Urinary bladder (tissue), 4 donors: ENCODE measurements around the gene KCNMB1. TPM values are rescaled to one million over a fixed set of nuclear protein-coding genes. Genes with fewer than 3 reads are reported as not detected.
"Not testable (repeated sequence)": the region's sequence is repeated elsewhere in the genome, so short reads cannot be mapped to it uniquely, and the experiment has no call there.

ENCODE experiments used
- DNase-seq: peaks from one replicate; pipeline ENCODE4 v3.0.0-alpha.2; 2015; ENCODE audit errors: extremely low spot score
- H3K27ac ChIP-seq: one replicate; pipeline ENCODE4 v1.5.1; 2013; ENCODE audit warnings: low read depth, mild to moderate bottlenecking, moderate library complexity
- H3K36me3 ChIP-seq: one replicate; pipeline ENCODE4 v1.6.1; 2013; ENCODE audit warnings: mild to moderate bottlenecking, moderate library complexity; ENCODE audit not compliant: insufficient read depth
- H3K4me1 ChIP-seq: one replicate; pipeline ENCODE4 v1.6.1; 2013; ENCODE audit warnings: mild to moderate bottlenecking, moderate library complexity; ENCODE audit not compliant: insufficient read depth
- H3K4me3 ChIP-seq: one replicate; pipeline ENCODE4 v1.5.1; 2013; ENCODE audit warnings: low read depth, low read length
- WGBS: extraction: QIAGEN DNeasy Blood & Tissue Kit; methylation state at CpG from one replicate; pipeline ENCODE4 v1.1.7; 2013; 5-methylcytosine and 5-hydroxymethylcytosine counted together
- polyA plus RNA-seq: library from polyadenylated mRNA; stranded (reverse); fragments of 200-250 nt; gene quantifications from one replicate; pipeline ENCODE4 v1.2.3, GENCODE V29; 2013
- total RNA-seq: library from RNA; depleted of rRNA; stranded (reverse); fragments of >200 nt; gene quantifications from one replicate; pipeline ENCODE4 v1.2.3, GENCODE V29; 2014
- donor health status: healthy with polysubstance abuse.
- donor health status: healthy.

Gene KCNMB1
- total and polyA plus RNA-seq, 2 donors, result 10.8 to 82.8 TPM

DNA sequence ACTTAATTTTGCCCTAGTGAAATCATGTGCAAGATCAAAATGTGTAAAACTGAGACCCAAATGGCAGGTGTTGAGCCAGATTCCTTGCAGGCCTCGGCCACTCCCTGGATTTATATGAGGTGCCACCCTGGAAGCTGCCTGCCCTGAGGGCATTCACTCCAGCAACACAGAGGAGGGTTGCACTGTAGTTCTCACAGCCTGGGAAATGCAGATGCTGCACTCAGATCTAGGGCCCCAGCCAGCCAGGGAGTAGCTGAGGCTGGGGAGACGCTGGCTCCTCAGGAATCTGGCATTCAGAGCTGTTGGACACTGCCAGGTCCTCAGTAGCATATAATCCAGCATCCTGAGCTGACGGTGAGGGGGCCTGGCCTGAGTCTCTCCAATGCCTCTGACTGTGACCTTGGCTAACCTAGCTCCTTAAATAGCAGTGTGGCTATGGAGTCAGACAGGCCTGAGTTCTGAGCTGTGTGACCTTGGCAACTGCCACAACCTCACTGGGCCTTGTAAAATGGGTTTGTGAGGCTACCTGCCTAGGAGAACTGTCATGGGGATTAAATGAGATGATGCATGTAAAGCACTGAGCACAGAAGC, 8.7 kb downstream of the KCNMB1 start:
- DNase-seq, result no peak
- H3K4me1 ChIP-seq, result no peaks in the 10 kb centered on the region
- H3K36me3 ChIP-seq, result no peaks in the 10 kb centered on the region
- WGBS, result 43% methylated on average over 3 of the region's 3 CpGs
- no peak overlapping the region for H3K4me3 ChIP-seq
- H3K27ac ChIP-seq, result no peak overlapping the region

DNA sequence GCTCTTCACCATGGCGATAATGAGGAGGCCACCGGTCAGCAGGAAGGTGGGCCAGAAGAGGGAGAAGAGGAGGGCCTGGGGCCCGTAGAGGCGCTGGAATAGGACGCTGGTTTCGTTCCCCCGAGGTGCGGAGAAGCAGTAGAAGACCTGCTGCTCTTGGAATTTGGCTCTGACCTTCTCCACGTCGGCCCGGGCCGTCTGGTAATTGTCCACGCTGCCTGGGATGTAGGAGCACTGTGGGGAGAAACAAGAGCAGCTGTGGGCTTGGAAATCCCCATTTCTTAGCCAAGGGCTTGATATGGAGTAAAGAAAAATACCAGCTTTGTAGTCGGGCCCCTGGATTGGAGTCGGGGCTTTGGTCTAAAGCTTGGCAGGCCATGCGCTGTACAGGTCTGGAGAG, 10.4 kb downstream of the KCNMB1 start:
- no peak for DNase-seq
- 78% methylated on average over 16 of the region's 16 CpGs for WGBS
- H3K4me1 ChIP-seq, result no peaks in the 10 kb centered on the region
- no peak overlapping the region for H3K4me3 ChIP-seq
- no peaks in the 10 kb centered on the region for H3K36me3 ChIP-seq
- H3K27ac ChIP-seq, result no peak overlapping the region

DNA sequence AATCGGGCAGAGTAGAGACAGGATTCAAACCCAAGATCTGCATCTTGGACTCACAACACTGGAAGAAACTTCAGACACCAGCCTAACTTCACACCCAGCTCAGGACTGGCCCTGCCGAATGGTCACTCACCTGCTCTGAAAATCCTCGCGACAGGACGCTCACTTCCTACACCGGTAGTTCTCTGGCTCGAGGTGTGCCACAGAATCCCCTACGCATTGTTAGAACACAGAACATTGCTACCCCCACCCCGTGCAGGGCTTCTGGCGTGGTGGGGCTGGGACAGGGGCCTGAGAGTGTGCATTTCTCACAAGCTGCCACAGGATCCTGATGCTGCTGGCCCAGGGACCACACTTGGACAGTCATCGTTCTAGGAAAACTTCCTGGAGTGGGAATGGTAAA, 12.1 kb downstream of the KCNMB1 start:
- H3K4me1 ChIP-seq, result no peaks in the 10 kb centered on the region
- no peaks in the 10 kb centered on the region for H3K36me3 ChIP-seq
- no peak overlapping the region for H3K4me3 ChIP-seq
- H3K27ac ChIP-seq, result no peak overlapping the region
- no peak for DNase-seq
- 94% methylated on average over 11 of the region's 11 CpGs for WGBS

DNA sequence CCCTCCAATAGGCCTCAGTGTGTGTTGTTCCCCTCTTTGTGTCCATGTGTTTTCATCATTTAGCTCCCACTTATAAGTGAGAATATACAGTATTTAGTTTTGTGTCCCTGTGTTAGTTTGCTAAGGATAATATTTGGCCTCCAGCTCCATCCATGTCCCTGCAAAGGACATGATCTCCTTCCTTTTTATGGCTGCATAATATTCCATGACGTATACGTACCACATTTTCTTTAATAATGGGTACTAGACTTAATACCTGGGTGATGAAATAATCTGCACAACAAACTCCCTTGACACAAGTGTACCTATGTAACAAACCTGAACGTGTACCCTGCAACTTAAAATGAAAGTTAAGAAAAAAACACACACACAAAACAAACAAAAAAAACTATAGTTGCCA, 12.6 kb downstream of the KCNMB1 start:
- H3K27ac ChIP-seq, H3K36me3 ChIP-seq, H3K4me3 ChIP-seq, H3K4me1 ChIP-seq, DNase-seq: not testable (repeated sequence)
- WGBS, result 81% methylated on average over 3 of the region's 3 CpGs

DNA sequence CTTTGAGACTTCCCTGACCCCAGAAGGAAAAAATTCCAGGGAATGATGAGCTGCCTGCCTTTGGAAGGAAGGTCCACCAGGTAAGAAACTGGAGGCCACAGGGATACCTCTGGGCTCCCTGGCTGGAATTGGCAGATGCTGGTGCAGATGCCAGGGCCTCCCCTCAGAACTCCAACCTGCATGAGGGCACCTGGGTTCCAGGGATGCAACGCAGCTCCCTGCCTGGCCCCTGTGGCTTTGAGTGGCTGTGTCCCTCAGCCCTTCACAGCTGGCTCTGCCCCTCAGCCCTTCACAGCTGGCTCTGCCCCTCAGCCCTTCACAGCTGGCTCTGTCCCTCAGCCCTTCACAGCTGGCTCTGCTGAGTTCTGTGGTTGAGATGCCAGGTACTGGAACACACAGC, 13.9 kb downstream of the KCNMB1 start:
- no peak overlapping the region for H3K4me3 ChIP-seq
- H3K4me1 ChIP-seq, result no peaks in the 10 kb centered on the region
- H3K36me3 ChIP-seq, result no peaks in the 10 kb centered on the region
- H3K27ac ChIP-seq, result no peak overlapping the region
- DNase-seq, result no peak
- 76% methylated on average over 1 of the region's 1 CpG for WGBS

DNA sequence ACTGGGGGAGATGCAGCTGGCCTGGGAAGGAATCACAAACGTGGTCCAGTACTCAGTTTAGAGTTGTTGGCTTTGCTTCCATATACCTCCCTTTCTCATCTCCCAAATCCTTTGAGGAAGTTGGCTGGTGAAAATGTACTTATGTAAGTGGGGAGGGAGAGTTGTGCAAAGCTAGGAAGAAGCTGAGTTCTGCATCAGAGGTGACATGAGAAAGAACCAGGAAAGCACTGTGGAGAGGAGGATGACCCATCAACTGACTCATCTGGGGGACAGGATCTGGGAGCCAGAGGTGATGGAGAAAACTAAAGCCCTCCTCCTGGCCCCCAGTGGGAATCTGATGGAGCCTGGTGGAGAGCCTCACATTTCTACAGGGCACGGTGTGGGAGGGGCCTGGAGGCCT, 16.2 kb downstream of the KCNMB1 start:
- Histone ChIP-seq H3K36me3 (no peaks in the 10 kb centered on the region), H3K27ac (no peak overlapping the region)
- WGBS, result 71% methylated on average over 2 of the region's 2 CpGs

DNA sequence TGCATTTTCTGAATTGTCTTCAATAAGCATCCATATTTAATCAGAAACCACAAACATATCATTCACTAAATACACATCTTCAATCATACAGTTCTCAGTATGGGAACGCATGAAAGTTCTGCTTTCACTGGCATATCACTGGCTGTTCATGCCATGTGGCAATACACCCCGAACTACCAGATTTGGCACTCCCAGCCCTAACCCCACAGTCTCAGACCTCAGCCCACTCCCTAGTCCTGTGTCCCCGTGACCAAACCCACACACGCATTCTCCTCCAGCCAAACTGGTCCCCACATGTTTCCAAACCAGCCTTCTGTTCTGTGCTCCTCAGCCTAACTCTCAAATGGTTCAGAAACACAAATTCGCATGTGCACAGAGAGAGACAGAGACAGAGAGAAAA, 20.6 kb downstream of the KCNMB1 start:
- WGBS, result 93% methylated on average over 5 of the region's 5 CpGs
- Histone ChIP-seq H3K36me3 (no peaks in the 10 kb centered on the region), H3K4me3 (no peak overlapping the region), H3K4me1 (no peaks in the 10 kb centered on the region), H3K27ac (no peak overlapping the region)
- no peak for DNase-seq

More for the DNA sequence above, 16.2 kb downstream of the KCNMB1 start:
- no peaks in the 10 kb centered on the region for H3K4me1 ChIP-seq
- DNase-seq, result no peak
- no peak overlapping the region for H3K4me3 ChIP-seq

DNA sequence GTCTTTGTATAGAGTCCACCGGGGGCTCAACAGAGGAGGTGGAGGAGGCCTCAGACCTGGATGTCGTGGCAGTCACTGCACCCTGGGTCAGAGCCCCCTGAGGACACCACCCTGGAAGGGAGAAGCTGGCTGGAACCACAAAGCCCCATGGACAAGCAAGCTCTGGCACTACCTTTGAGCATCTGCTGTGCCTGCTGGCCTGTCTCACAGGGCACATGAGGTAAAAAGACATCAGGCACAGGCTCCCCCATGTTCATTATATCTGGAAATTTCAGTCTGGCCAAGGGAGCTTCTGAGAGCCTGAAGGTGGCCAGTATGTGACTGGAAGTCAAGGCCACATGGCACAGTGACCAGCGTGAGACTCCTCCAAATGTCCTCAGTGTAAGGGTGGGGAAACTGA, 22.9 kb downstream of the KCNMB1 start:
- no peak for DNase-seq
- Histone ChIP-seq H3K4me1 (no peaks in the 10 kb centered on the region), H3K27ac (no peak overlapping the region), H3K4me3 (no peak overlapping the region), H3K36me3 (no peaks in the 10 kb centered on the region)
- WGBS, result 96% methylated on average over 3 of the region's 3 CpGs

DNA sequence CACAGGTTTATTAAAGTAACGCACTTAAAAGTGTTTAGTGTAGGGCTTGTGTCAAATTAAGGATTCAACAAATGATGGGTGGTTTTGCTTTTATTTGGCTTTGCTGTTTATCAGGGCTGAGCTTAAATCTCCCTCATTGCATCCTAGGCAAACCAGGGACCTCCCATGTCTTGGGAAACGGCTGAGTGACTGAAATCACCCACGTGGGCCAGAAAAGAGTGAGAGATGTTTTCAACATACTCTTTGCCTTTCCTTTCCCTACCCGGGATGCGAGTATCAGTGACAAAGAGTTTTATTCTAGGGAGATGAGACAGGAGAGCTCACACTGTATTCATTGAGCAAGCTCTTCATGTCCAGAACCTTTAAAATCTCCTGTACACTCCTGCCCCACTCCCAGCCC, 23.3 kb downstream of the KCNMB1 start:
- Histone ChIP-seq H3K27ac (no peak overlapping the region), H3K4me1 (no peaks in the 10 kb centered on the region), H3K4me3 (no peak overlapping the region), H3K36me3 (no peaks in the 10 kb centered on the region)
- DNase-seq, result no peak
- WGBS, result 84% methylated on average over 5 of the region's 5 CpGs

DNA sequence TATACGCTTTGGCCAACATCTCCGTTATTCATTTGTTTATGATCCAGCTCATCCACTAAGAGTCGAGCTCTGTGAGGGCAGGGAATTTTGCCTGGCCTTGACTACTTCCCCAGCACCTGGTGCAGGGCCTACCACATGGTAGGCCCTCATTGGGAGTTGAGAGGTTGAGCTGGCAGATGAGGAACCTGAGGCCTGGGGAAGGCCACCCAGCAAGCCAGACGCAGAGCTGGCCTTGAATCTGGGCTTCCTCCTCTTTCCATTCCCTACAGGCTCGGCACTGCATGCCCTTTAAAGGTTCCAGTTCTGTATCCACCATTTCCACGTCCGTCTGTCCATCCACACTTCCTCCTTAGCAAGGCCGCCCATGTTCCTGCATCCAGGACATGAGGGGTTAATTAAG, 24.2 kb downstream of the KCNMB1 start:
- H3K36me3 ChIP-seq, result no peaks in the 10 kb centered on the region
- H3K4me1 ChIP-seq, result no peaks in the 10 kb centered on the region
- 94% methylated on average over 8 of the region's 8 CpGs for WGBS
- H3K27ac ChIP-seq, result no peak overlapping the region
- H3K4me3 ChIP-seq, result no peak overlapping the region
- DNase-seq, result no peak

DNA sequence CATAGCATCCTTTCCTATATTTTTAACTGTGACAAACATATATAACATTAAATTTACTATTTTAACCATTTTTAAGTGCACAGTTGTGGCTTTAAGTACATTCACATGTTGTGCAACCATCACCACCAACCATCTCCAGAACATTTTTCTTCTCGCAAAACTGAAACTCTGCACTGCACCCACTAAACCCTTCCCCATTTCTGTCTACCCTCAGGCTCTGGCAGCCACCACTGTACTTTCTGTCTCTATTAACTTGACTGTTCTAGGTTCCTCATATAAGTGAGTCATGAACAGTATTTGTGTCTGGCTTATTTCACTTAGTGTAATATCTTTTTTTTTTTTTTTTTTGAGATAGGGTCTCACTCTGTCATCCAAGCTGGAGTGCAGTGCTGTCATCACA, 25.5 kb downstream of the KCNMB1 start:
- H3K36me3 ChIP-seq, result no peaks in the 10 kb centered on the region
- DNase-seq, result no peak
- no peak overlapping the region for H3K27ac ChIP-seq
- H3K4me3 ChIP-seq, result no peak overlapping the region
- no peaks in the 10 kb centered on the region for H3K4me1 ChIP-seq
- WGBS, result 95% methylated on average over 1 of the region's 1 CpG

DNA sequence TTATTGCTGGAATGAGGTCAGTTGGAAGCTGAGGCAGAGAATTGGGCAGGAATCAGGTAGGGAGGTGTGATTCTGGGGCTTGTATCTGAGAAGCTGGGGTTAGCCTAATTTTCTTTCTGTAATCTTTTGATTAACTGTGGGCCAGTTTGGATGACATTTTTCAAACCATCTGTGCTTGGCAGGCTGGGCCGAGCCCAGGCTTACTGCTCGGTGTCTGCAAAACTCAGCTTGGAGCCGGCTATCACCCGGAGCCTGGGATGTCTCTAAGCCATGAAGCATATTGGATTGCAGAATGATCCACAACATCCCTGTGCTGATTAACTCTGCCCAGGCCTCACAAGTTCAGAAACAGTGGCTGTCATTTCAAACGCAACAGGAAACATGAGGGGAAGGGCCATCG, 26.5 kb downstream of the KCNMB1 start:
- no peaks in the 10 kb centered on the region for H3K4me1 ChIP-seq
- no peaks in the 10 kb centered on the region for H3K36me3 ChIP-seq
- 73% methylated on average over 6 of the region's 6 CpGs for WGBS
- no peak overlapping the region for H3K4me3 ChIP-seq
- DNase-seq, result no peak
- H3K27ac ChIP-seq, result no peak overlapping the region

DNA sequence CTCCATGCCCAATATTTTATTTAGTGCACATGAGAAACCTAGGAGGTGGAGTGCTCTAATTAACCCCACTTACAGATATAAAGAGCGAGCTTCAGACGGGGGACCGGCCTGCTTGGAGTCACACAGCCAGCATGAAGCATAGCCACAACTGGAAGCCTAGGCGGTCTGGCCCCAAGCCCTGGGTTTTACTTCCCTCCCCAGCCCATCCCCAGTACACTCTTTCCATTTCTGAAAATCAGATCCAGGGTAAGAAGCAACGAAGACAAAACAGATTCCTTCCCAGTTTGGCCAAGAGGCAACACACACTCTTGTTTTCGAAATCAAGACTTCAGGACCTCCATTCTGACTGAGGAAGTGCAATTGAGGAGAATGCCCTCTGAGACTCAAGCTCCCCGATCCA, 27.1 kb downstream of the KCNMB1 start:
- no peaks in the 10 kb centered on the region for H3K36me3 ChIP-seq
- 70% methylated on average over 7 of the region's 7 CpGs for WGBS
- H3K4me3 ChIP-seq, result no peak overlapping the region
- no peak for DNase-seq
- no peak overlapping the region for H3K27ac ChIP-seq
- H3K4me1 ChIP-seq, result no peaks in the 10 kb centered on the region

DNA sequence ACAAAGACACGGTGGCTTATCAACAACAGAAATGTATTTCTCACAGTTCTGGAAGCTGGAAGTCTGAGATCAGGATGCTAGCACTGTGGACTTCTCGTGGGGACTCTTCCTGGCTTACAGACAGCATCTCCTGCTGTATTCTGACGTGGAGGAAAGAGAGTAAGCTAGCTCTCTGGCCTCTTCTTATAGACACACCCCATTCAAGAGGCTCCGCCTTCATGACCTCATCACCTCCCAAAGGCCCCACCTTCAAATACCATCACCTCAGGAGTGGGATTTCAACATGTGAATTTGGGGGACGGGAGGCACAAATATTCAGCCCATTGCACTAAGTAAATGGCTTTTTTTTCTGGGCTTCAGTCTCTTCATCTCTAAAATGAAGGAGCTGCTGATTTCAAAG, 27.6 kb downstream of the KCNMB1 start:
- DNase-seq, result no peak
- Histone ChIP-seq H3K27ac (no peak overlapping the region), H3K4me3 (no peak overlapping the region), H3K4me1 (no peaks in the 10 kb centered on the region), H3K36me3 (no peaks in the 10 kb centered on the region)
- WGBS, result 75% methylated on average over 5 of the region's 5 CpGs

DNA sequence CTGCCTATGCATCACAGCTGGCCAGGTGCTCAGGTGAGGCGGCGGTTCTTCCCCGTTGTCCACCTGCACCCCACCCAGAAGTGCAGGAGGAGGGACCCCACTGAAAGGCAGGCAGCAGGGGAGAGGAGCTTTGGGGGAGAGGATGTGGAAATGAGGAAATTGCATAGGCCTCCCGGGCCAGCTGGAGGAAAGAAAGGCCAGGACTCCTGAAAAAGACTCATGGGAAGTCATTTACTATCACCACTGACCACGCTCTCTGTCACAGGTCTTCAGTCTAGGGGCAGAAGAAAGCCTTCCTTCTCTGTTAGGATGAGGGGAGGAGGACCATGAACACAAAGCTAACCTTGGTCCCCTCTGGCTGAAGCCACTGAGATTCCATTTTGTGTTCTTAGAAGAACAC, 28.1 kb downstream of the KCNMB1 start:
- DNase-seq, result no peak
- no peak overlapping the region for H3K4me3 ChIP-seq
- no peak overlapping the region for H3K27ac ChIP-seq
- 71% methylated on average over 5 of the region's 5 CpGs for WGBS
- H3K4me1 ChIP-seq, result no peaks in the 10 kb centered on the region
- H3K36me3 ChIP-seq, result no peaks in the 10 kb centered on the region
